Astrocyte of the cerebellum (primary cell): ENCODE measurements around the gene USP54.

Experiments used
- DNase-seq: peaks from one replicate; pipeline ENCODE4 v3.0.0-alpha.2; 2011; ENCODE audit warnings: low read depth
- H3K4me3 ChIP-seq: 2 replicates; pipeline ENCODE4 v1.5.1; 2011; ENCODE audit warnings: mild to moderate bottlenecking, low read depth, low read length, moderate library complexity
- in situ Hi-C: cut with HindIII; loops from 2 replicates; pipeline ENCODE4 v1.10.0; 2017; ENCODE audit warnings: low sequenced_read_pairs
- TF ChIP-seq, protein P1 (sequence below): IDR thresholded peaks from 2 replicates; pipeline ENCODE4 v1.5.1; 2012; ENCODE audit warnings: low read length, low read depth, moderate library complexity, mild to moderate bottlenecking; ENCODE audit errors: missing control alignments

Gene USP54

GRCh38 chr10:73486601-73487000 lies 104.5 kb downstream of the USP54 start:
- no peak for DNase-seq
- TF ChIP-seq, protein P1, sequence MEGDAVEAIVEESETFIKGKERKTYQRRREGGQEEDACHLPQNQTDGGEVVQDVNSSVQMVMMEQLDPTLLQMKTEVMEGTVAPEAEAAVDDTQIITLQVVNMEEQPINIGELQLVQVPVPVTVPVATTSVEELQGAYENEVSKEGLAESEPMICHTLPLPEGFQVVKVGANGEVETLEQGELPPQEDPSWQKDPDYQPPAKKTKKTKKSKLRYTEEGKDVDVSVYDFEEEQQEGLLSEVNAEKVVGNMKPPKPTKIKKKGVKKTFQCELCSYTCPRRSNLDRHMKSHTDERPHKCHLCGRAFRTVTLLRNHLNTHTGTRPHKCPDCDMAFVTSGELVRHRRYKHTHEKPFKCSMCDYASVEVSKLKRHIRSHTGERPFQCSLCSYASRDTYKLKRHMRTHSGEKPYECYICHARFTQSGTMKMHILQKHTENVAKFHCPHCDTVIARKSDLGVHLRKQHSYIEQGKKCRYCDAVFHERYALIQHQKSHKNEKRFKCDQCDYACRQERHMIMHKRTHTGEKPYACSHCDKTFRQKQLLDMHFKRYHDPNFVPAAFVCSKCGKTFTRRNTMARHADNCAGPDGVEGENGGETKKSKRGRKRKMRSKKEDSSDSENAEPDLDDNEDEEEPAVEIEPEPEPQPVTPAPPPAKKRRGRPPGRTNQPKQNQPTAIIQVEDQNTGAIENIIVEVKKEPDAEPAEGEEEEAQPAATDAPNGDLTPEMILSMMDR, result no peak
- H3K4me3 ChIP-seq, result no peak overlapping the region
- in situ Hi-C loops, result no loop called here

GRCh38 chr10:73485320-73485719 lies 105.8 kb downstream of the USP54 start:
- H3K4me3 ChIP-seq, result no peak overlapping the region
- no peak for DNase-seq
- in situ Hi-C loops, result no loop called here
- TF ChIP-seq, protein P1, result no peak

DNA sequence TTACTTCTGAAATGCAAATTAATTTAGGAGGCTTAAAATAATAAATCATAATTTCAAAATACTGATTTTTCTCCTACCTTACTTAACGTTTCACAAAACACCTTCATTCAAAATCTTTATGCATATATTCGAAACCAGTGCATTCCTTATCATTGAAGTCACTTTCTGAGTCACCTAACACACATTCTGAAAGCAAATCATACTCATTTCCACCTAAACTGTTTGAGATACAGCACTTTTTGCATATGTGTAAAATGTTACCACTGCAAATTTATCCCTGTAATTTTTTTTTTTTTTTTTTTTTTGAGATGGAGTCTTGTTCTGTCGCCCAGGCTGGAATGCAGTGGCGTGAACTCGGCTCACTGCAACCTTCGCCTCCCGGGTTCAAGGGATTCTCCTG lies 111.0 kb downstream of the USP54 start:
- in situ Hi-C loops, result no loop called here
- DNase-seq, result peak; percentile 38
- TF ChIP-seq, protein P1, result no peak
- no peak overlapping the region for H3K4me3 ChIP-seq

DNA sequence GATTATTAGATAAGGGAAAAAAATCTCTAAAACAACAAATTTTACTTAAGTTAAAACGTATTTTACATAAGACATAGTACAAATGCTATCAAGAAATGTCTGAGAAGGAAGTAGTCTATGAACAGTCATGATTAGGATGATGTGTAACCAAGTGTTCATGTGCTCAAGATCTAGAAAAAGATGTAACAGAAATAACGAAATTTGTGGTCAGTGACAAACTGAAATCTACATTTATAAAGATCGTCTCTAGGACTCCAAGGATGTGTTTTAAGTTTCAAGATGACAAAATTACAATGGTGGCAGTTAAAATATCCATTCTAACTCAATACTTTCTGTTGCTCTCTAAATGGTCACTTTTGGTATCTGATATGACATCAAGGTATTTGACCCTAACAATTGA lies 112.5 kb downstream of the USP54 start:
- in situ Hi-C loops, result no loop called here

DNA sequence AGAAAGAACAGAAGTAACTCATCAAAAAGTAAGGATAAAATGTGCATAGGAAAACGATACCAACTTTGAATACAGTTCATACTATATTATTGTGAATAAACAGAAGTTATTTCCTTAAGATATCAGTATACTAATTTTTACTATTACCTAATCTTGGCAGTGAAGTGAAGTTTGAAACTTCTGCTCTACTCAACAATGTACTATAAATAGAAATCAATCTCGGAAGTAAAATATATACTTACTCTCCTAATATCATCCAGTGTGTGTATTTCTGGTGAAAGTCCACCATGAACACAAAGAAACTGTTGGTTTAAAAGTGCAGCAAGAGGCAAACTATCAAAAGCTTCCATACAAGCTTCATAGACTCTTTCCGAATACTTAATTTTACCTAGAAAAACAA lies 119.9 kb downstream of the USP54 start:
- in situ Hi-C loops, result no loop called here
- TF ChIP-seq, protein P1, result no peak
- DNase-seq, result no peak

More for the DNA sequence above, 112.5 kb downstream of the USP54 start:
- no peak overlapping the region for H3K4me3 ChIP-seq
- DNase-seq, result no peak
- TF ChIP-seq, protein P1, result no peak

DNA sequence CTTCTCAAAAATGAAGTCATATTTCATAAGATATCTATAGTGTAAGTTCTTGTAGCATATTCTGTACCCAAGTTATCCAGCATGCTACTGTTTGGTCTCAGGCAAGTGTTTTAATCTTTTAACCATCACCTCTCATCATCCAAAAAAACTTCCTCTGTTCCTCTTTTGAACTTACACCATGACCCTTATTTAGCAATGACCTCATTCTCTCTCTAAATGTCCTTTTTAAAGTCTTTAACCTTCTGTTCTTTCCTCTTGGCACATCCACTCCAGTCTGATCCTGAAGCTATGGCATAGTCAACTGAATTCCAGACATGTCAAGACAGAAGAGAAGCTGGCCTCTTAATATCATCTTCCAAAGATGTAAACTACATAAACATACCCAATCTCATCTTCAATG lies 121.6 kb downstream of the USP54 start:
- no peak overlapping the region for H3K4me3 ChIP-seq
- TF ChIP-seq, protein P1, result no peak
- DNase-seq, result no peak
- in situ Hi-C loops, result no loop called here

More for the DNA sequence above, 119.9 kb downstream of the USP54 start:
- H3K4me3 ChIP-seq, result no peak overlapping the region

GRCh38 chr10:73467206-73467605 lies 123.9 kb downstream of the USP54 start:
- H3K4me3 ChIP-seq, result no peak overlapping the region
- in situ Hi-C loops, result no loop called here
- TF ChIP-seq, protein P1, result no peak
- DNase-seq, result no peak
